Left cardiac atrium (tissue), 4 donors: Measurements from ENCODE around the gene TSPAN11. TPM values are rescaled to one million over a fixed set of nuclear protein-coding genes. Genes with fewer than 3 reads are reported as not detected.

Experiments used
- ATAC-seq, 2 donors: fragments of 200-7000 bp; cut with Tn5 transposase; one replicate each; pipeline ENCODE4 v1.9.1; 2020; ENCODE audit warnings: mild to moderate bottlenecking in 2 of 2, moderate library complexity in 2 of 2
- DNase-seq: peaks from one replicate; pipeline ENCODE4 v3.0.0-alpha.2; 2020
- intact Hi-C, 2 donors: fragments of 100-400 bp; cut with DNase I; formaldehyde crosslinking; loops; one replicate each; pipeline versions ENCODE4 v1.14.1 to v1.15.1; 2022 to 2023
- total RNA-seq, 2 donors: library from RNA; stranded (reverse); fragmentation: NEBNext Ultra II Directional; extraction: Animal tissue kit (Norgen Biotek cat#: 25700); gene quantifications; one replicate each; pipeline ENCODE4 v1.2.1, GENCODE V29; 2021
- donor health status: DM: no; HTN: yes; CAD: no.
- donor health status: DM: no; HTN: yes; CAD: no; lungs with severe emphysema.
- donor health status: DM: yes; HTN: yes; CAD: no.
- donor health status: Dilated cardiomyopathy.

TSPAN11 gene
- total RNA-seq, 2 donors from 2014 or later, result 2.5 to 3.8 TPM

GRCh38 chr12:31029468-31029867 lies 102.9 kb downstream of the TSPAN11 start:
- no peak for DNase-seq
- ATAC-seq, result no peak
- intact Hi-C loops, result no loop called here

GRCh38 chr12:31029916-31030562 lies 103.5 kb downstream of the TSPAN11 start:
- DNase-seq (peak; percentile 54), ATAC-seq (peak; percentile 92 to 94)
- intact Hi-C loops, result no loop called here

- intact Hi-C loops, result no loop called here
- no peak for DNase-seq
- no peak for ATAC-seq
Observed at GRCh38 chr12:31031951-31032335, 105.4 kb downstream of the TSPAN11 start.

GRCh38 chr12:31033146-31033545 lies 106.6 kb downstream of the TSPAN11 start:
- ATAC-seq (no peak), DNase-seq (no peak)
- intact Hi-C loops, result no loop called here

GRCh38 chr12:31033681-31034080 lies 107.1 kb downstream of the TSPAN11 start:
- ATAC-seq (no peak), DNase-seq (no peak)
- intact Hi-C loops, result no loop called here

GRCh38 chr12:31034372-31034771 lies 107.8 kb downstream of the TSPAN11 start:
- ATAC-seq (no peak), DNase-seq (no peak)
- intact Hi-C loops, result no loop called here

- intact Hi-C loops, result no loop called here
- no peak for DNase-seq
Observed at GRCh38 chr12:31035226-31035625, 108.7 kb downstream of the TSPAN11 start.

GRCh38 chr12:31035967-31036665 lies 109.6 kb downstream of the TSPAN11 start:
- intact Hi-C loops, result no loop called here
- no peak for ATAC-seq

More at GRCh38 chr12:31035226-31035625, 108.7 kb downstream of the TSPAN11 start:
- ATAC-seq, result no peak

GRCh38 chr12:31037028-31037427 lies 110.5 kb downstream of the TSPAN11 start:
- DNase-seq (no peak), ATAC-seq (peak; percentile 10 to 66)
- intact Hi-C loops, result no loop called here

More at GRCh38 chr12:31035967-31036665, 109.6 kb downstream of the TSPAN11 start:
- no peak for DNase-seq

- DNase-seq (no peak), ATAC-seq (no peak)
- intact Hi-C loops, result no loop called here
Observed at GRCh38 chr12:31037931-31038330, 111.4 kb downstream of the TSPAN11 start.

- ATAC-seq (peak in 1 of 2 donors; percentile 29), DNase-seq (peak; percentile 43)
- intact Hi-C loops, result no loop called here
Observed at GRCh38 chr12:31041033-31041564, 114.6 kb downstream of the TSPAN11 start.

Other genes with a start within 250 kb of the TSPAN11 start
- 10 to 100 TPM; 21.9 to 28.5 TPM for gene IPO8, start 230.9 kb upstream of the TSPAN11 start, total RNA-seq
- 10 to 100 TPM; 17.9 to 20.9 TPM for gene CAPRIN2, start 171.8 kb upstream of the TSPAN11 start, total RNA-seq
- gene DDX11, start 147.1 kb downstream of the TSPAN11 start, total RNA-seq, result 10 to 100 TPM in 1 of 2 donors, 1 to 10 TPM in 1; 6.9 to 18.2 TPM